ENCODE measurements around the gene CEP55. TPM values are rescaled to one million over a fixed set of nuclear protein-coding genes. Genes with fewer than 3 reads are reported as not detected.
A peak's percentile ranks its signal among the peaks of the same experiment; 100 is the strongest.

The CEP55 gene
- polyA plus RNA-seq, 2 of the 4 experiments (the other 2 are of a cell fraction) = 52.4 to 87.0 TPM

GRCh38 chr10:93471110-93471651, 25.2 kb upstream of the CEP55 start (continued):
- TF ChIP-seq TFCP2L1 (CRISPR knock-in tag; IDR thresholded peaks at IDR 0.05) = 0 out of 2 replicates have a peak, but pooled peaks have one; percentile 19
- TF ChIP-seq JUN (IDR thresholded peaks at IDR 0.05) = peak; percentile 95 to 97
- TF ChIP-seq BHLHE40 (IDR thresholded peaks at IDR 0.05; ENCODE audit: low read depth, low read length) = no peak
- TF ChIP-seq KDM5A (IDR thresholded peaks at IDR 0.05) = no peak
- no peak for TF ChIP-seq USF2 (IDR thresholded peaks at IDR 0.05)
- no peak for TF ChIP-seq MAFK (IDR thresholded peaks at IDR 0.05; ENCODE audit: partially characterized antibody)
- peak; percentile 25 for TF ChIP-seq CHD2 (IDR thresholded peaks at IDR 0.05; ENCODE audit: low read length, partially characterized antibody)
- no peak for TF ChIP-seq ZFP36 (IDR thresholded peaks at IDR 0.05; ENCODE audit: borderline replicate concordance, partially characterized antibody)
- TF ChIP-seq NFE2L2 (conservative IDR thresholded peaks at IDR 0.05; ENCODE audit: low read length) = no peak
- peak; percentile 90 to 96 for TF ChIP-seq CEBPB (IDR thresholded peaks at IDR 0.05)
- TF ChIP-seq REST (IDR thresholded peaks at IDR 0.05) = no peak
- TF ChIP-seq HOXB5 (CRISPR knock-in tag; IDR thresholded peaks at IDR 0.05) = no peak
- peak; percentile 77; the same call in 1 of the 2 replicates for TF ChIP-seq HES2 (IDR thresholded peaks at IDR 0.05)
- peak; percentile 83 for TF ChIP-seq BCL3 (IDR thresholded peaks at IDR 0.05)
- peak; percentile 74; the same call in 1 of the 2 replicates for TF ChIP-seq RFX5 (IDR thresholded peaks at IDR 0.05)
- TF ChIP-seq CHD4 (IDR thresholded peaks at IDR 0.05; ENCODE audit: borderline replicate concordance) = no peak
- TF ChIP-seq POLR2AphosphoS2 (conservative IDR thresholded peaks at IDR 0.05; ENCODE audit: low read length) = no peak
- no peak for TF ChIP-seq HOXA7 (CRISPR knock-in tag; IDR thresholded peaks at IDR 0.05)
- TF ChIP-seq MYC (IDR thresholded peaks at IDR 0.05; ENCODE audit: borderline replicate concordance, low read length) = peak; percentile 61; the same call in 1 of the 2 replicates
- no peak for TF ChIP-seq HDAC2 (IDR thresholded peaks at IDR 0.05)
- 0 out of 2 replicates have a peak, but pooled peaks have one; percentile 26 for TF ChIP-seq E2F6 (IDR thresholded peaks at IDR 0.05; ENCODE audit: borderline replicate concordance, low read depth)
- no peak for TF ChIP-seq HMGXB4 (CRISPR knock-in tag; IDR thresholded peaks at IDR 0.05; ENCODE audit: borderline replicate concordance)
- TF ChIP-seq FOSB (CRISPR knock-in tag; IDR thresholded peaks at IDR 0.05) = no peak
- peak; percentile 42 for TF ChIP-seq MAX (IDR thresholded peaks at IDR 0.05)
- no peak for TF ChIP-seq NR3C1 (IDR thresholded peaks at IDR 0.05)
- TF ChIP-seq HEYL (CRISPR knock-in tag; IDR thresholded peaks at IDR 0.05) = 0 out of 2 replicates have a peak, but pooled peaks have one; percentile 15
- no peak for TF ChIP-seq NPAS2 (CRISPR knock-in tag; IDR thresholded peaks at IDR 0.05; ENCODE audit: borderline replicate concordance)
- peak; percentile 32; the same call in 1 of the 2 replicates for TF ChIP-seq ZNF302 (CRISPR knock-in tag; IDR thresholded peaks at IDR 0.05)
- TF ChIP-seq KDM1A (IDR thresholded peaks at IDR 0.05; ENCODE audit: low read depth) = no peak
- TF ChIP-seq HOXB13 (CRISPR knock-in tag; IDR thresholded peaks at IDR 0.05; ENCODE audit: low read depth) = peak; percentile 56; the same call in 1 of the 2 replicates
- TF ChIP-seq CBX8 (IDR thresholded peaks at IDR 0.05) = no peak
